Limb (tissue), 2 donors: Measurements from ENCODE around the gene PDE6A.
"Not testable (repeated sequence)": the region's sequence is repeated elsewhere in the genome, so short reads cannot be mapped to it uniquely, and the experiment has no call there.

ENCODE experiments used
- DNase-seq, 2 donors: peaks; one replicate each; pipeline ENCODE4 v3.0.0-alpha.2; 2016; ENCODE audit errors: extremely low spot score in 2 of 2

Gene PDE6A

DNA sequence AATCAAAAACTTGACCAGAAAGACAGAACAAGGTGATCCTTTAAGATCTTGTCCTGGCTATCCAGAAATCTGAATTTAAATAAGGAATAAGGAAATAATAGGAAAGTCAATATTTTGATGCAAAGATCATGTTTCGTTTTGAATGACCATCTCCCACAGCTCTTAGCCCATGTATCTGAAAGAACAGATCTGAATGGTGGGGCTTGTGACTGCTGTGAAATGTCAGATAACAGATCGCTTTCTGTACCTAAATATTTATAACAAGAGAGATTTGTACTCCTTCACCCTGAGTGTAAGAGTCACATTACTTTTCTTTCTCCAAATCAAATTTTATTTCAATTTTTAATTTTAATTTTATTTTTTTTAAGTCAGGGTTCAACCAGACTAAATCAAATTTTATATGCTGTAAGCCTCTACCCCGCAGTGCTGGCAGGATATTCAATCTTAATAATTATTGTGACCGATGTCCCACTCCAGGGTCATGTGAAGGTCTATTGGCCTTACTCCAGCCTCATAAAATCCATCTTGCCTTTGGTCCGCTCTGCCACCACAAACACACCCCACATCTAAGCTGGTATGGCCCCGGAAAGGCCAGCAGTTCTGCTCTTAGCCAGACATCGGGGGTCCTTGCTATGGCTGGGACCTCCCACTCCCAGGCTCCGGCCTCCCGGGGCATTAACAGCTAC, 9.0 kb upstream of the PDE6A start:
- DNase-seq, result no peak

DNA sequence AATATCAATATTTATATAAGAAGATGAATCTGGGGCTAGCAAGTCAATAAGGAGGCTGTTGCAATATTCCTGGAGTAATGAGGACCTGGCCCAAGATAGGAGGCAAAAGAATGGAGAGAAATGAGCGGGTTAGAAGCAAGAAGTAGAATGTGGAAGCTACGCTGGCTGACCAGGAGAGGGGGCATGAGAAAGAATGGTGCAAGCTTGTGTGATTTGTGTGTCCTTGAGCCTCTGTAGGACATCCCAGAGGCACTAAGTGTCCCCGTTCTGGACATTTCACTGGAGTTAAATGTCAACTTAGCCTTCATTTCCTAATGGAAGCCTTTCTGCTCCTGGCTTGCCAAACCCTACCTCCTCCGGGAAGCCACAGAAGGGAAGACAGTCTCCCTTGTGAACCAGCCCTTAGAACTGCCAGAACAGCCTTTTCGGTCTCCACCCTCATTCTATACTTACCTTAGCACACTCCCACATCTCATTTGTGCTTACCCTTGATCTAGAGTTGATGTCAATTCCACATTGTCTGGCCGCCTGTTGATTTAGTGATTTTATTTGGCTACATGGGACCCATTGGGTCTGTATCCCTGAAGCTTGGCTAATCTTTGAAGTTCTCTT, 6.7 kb upstream of the PDE6A start:
- no peak for DNase-seq

DNA sequence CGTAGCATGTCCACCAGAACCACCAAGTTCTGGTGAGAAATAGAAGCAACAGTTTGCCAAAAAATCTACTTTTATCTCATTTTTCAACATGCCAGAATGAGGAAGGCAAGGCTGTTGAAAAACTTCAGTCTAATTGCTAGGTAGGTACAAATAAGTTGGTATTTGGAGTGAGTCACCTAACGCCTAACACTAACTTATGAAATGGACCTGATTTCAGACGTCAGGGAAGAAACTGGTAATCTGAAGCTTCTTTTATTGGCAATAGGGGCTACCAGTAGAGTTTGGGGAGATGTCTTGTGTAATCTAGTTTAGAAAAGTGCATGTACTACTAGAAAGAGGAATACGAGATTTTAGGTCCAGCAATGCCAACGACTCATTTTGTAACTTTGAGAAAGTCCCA, 4.4 kb upstream of the PDE6A start:
- DNase-seq, result no peak

DNA sequence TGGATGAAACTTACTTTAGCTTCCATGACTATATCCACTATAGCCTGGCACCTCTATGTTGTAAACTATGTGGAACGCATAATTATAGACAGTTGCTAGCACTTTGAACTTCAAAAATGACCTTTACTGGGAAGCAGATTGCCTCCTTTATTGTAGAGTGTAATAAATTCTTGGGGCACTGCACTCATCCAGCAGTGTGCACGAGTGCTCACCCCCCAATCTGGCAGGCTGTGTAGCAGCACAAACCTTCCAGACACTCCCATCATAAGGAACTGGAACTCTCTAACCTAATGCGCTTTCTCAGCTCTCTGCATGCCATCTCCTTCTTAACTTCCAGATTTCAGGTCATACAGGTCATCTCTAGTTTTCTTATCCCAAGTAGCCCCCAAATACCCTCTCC, 1.5 kb upstream of the PDE6A start:
- no peak for DNase-seq

DNA sequence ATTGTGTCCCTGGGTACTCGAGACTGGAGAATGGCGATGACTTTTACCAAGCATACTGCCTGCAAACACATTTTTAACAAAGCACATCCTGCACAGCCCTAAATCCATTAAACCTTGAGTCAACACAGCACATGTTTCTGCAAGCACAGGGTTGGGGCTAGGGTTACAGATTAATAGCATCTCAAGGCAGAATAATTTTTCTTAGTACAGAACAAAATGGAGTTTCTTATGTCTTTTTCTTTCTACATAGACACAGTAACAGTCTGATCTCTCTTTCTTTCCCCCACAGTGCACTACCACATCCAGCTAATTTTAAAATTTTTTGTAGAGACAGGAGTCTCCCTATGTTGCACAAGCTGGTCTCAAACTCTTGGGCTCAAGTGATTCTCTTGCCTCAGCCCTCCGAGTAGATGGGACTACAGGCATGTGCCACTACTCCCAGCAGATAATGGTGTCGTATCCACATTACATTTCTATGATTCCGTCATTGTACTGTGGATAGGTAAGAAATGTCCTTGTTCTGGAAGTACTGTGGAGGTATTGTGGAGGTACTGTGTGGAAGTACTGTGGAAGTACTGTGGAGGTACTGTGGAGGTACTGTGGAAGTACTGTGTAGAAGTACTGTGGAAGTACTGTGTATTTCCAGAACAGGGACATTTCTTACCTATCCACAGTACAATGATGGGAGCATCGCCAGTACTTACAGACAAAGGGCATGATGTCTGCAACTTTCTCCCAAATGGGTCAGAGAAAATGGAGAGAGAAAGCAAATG, 1.2 kb downstream of the PDE6A start:
- DNase-seq, result not testable (repeated sequence)

DNA sequence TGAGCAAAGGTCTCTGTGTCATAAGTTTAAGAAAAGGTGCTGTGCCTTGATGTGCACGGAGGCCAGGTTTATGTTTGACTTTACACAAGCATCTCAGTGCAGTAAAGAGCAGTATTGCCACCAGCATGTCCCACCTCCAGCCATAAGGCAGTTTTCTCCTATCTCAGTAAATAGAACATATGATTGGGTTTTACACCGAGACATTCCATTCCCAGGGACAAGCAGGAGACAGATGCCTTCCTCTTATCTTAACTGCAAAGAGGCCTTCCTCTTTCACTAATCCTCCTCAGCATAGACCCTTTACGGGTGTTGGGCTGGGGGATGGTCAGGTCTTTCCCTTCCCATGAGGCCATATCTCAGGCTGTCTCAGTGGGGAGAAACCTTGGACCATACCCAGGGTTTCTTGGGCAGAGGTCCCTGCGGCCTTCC, 1.8 kb downstream of the PDE6A start:
- not testable (repeated sequence) for DNase-seq

DNA sequence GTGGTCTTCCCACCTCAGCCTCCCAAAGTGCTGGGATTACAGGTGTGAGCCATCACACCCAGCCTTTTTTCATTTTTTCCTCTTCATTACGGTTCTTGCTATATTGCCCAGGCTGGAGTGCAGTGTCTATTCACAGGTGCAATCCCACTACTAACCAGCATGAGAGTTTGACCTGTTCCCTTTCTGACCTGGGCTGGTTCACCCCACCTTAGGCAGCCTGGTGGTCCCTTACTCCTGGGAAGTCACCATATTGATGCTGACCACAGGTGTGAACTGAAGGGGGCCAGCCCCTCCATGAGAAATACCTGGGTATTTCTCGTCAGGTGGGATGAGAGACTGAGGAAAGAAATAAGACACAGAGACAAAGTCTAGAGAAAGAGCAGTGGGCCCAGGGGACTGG, 2.4 kb downstream of the PDE6A start:
- DNase-seq, result no peak

DNA sequence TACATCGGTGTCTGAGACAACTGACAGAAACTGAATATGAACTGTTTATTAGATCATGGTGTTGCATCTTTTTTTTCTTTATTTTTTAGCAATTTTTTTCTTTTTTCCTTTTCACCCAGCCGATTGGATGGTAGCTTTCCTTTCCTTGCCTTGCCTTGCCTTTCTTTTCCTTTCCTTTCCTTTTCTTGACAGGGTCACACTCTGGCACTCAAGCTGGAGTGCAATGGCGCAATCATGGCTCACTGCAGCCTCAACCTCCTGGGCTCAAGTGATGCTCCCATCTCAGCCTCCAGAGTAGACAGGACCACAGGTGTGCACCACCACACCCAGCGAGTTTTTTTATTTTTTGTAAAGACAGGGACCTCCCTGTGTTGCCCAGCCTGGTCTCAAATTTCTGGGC, 2.8 kb downstream of the PDE6A start:
- DNase-seq, result no peak

DNA sequence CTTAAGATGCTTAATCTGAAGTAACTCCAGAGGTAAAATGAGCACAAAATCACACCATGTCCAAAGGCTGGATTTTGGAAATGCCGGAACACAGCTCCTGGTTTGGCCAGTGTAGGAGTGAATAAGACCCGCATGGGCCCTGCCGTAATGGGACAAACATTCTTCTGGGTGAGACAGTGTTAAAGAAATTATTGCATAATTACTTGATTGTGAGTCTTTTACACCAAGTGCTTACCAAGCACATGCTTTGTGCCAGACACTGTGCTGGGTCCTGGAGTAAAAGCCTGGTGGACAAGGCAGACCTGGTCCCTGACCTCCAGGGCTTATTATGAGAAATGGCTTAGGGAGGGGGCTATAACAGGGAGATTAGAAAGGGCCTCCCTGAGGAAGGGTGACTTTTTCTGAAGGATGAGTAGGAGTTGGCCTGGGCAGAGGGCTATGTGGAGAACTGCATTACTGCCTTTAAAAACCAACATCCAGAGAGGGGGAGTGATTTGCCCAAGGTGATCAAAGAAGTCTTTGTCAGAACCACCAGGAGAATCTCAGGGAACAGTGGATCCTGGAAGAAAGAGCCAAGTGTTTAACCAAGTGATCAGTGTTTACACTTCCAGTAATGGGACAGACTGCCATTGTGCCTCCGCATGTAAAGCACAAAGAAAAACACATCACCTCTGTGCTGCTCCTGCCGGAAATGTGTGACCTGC, 3.5 kb downstream of the PDE6A start:
- no peak for DNase-seq

DNA sequence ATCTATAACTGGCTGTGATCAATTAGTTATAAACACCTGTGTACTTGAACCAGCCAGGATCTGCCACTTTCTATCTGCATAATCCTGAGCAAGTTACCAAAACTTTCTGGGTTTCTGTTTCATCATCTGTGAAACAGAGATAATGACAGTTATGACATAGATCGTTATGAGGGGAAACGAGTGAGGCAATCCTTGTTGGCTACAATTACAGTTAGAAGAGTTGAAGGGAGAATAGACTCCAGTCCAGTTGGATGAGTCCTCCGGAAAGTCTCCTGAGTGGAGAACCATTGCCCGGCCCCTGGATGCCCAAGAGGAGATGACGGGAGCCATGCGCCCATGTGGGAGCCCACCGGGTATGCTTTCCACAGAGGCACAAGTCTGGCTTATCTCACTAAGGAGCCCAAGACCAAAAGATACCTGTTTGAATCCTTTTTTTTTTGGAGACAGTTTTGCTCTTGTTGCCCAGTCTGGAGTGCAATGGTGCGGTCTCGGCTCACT, 4.5 kb downstream of the PDE6A start:
- no peak for DNase-seq

DNA sequence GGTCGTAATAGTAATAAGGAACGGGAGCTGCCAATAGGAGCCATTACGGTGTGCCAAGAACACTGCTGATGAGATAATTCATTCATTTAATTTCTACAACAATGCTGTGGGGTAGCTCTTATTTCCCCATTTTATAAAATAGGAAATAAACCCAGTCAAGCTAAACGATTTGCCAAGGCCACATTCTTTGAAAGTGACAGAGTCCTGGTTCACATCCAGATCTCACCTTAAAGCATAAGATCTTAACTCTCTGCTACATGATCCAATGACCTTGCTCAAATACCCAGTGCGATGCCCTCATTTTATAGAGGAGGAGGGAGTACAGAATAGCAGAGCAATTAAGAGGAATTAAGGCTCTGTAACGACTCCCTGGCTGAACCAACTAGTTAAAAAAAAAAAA, 5.0 kb downstream of the PDE6A start:
- DNase-seq, result no peak

DNA sequence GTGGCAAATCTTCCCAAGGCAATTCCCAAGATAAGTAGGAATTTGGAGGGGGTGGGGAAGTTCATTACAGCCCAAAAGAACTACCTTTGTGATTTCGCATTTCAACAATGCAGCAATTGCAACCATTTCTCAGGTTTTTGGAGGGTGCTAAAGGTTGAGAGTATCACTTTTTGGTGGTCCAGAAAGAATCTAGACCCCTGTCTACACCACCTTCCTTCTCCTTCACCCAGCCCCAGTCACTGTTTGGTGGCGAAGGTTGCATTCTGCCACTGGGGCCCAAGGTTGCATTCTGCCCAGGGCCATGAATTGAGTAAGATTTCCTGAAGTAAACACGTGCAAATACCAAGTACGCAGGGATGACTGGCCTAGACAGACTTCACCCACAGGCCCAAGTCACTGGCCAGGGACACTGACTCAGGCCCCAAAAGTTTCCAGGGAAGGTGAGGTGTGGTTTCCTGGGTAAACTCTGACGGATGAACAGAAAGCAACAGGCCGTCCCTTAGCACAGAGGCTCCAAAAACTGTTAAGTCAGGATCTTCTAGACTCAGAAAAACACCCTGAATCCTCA, 5.7 kb downstream of the PDE6A start:
- no peak for DNase-seq

DNA sequence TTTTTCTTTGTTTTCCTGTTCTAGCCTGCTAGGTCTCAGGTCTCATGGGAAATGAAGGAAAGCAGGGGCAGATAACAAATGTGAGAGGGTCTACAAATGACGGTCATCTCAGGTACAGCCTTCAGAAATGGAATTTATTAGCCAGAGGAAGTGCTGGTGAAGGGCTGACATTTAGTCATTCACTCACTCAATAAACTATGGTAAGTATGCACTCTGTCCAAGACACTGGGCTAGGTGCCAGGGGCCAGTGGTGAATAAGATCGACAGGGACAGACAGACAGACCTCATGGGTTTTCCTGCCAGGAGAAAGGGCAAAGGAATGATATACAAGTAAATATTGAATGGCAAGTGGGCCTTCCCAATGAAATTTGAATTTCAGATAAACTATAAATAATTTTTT, 6.3 kb downstream of the PDE6A start:
- DNase-seq, result no peak

DNA sequence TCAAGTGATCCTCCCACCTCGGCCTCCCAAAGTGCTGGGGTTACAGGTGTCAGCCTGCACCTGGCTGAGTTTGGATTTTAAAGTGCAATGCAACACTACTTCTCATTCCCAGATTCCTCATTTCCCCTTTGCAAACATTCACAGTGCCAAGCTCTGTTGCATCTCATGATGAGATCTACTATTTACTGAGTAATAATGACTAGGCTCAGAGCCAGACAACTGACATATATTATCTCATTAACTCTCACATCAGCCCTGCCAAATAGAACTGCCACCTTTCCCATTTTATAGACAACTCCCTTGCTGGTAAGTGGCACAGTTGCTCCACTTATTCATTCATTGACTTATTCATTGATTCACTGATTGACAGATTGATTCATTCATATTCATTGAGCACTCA, 7.0 kb downstream of the PDE6A start:
- no peak for DNase-seq

DNA sequence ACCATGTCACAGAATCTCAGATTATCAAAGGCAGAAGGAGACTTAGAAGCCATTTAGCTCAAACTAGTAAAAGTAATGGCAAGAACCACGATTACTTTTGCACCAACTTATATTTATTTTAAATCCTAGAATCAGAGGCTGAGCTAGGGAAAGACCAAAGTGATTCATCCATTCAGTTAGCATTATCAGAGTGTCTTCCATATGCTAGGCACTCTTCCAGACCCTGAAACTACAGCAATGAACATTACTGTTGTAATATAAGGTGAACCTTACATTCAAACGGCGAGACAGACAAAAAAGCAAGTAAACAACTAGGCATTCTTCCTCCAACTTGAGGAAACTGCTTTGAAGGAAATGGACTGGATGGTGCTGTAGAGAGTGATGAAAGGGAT, 7.9 kb downstream of the PDE6A start:
- no peak for DNase-seq

DNA sequence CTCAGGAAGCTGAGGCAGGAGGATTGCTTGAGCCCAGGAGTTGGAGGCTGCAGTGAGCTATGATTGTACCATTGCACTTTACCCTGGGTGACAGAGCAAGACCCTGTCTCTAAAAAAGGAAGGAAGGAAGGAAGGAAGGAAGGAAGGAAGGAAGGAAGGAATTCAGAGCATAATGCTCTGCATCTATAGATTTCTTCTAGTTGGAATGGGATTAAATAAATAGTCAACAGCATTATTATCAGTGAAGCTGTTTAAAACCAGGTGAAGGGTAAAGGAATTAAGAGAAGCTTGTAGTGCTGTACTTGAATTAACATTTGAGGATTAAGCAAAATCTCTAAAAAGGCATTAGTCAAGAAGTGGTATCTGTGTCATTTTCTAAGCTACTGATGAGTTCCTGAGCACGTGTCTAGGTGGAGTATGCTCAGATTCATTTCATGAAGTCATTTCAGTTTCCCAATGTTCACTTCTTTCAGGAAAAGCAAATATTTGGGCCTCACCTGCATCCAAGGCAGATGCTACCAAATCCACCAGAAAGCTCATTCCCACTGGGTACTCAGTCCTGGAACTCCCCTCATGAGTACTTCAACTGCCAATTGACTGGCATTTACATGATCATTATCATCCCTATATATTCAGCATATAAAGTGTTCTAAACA, 8.4 kb downstream of the PDE6A start:
- DNase-seq, result no peak

DNA sequence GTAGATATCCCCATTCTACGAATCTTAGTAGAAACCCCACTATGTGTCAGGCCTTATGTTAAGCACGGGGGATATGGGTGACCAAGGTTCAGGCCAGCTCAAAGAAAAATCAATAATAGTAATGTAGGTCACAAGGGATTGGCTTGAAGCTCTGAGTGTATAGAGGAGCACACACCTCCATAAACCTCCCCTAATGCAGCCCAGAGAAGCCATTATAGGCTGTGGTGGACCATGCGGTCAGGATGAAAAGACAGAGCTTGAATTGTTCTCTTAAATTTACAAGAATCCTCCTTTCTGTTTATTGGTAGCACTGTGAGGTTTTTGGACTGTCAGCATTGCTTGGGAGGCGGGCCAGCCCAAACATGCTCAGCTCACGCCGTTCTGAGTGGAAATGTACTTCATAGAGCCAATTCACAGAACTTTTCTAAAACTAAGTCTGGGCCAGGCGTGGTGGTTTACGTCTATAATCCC, 9.1 kb downstream of the PDE6A start:
- peak in 1 of 2 donors; percentile 38 for DNase-seq

DNA sequence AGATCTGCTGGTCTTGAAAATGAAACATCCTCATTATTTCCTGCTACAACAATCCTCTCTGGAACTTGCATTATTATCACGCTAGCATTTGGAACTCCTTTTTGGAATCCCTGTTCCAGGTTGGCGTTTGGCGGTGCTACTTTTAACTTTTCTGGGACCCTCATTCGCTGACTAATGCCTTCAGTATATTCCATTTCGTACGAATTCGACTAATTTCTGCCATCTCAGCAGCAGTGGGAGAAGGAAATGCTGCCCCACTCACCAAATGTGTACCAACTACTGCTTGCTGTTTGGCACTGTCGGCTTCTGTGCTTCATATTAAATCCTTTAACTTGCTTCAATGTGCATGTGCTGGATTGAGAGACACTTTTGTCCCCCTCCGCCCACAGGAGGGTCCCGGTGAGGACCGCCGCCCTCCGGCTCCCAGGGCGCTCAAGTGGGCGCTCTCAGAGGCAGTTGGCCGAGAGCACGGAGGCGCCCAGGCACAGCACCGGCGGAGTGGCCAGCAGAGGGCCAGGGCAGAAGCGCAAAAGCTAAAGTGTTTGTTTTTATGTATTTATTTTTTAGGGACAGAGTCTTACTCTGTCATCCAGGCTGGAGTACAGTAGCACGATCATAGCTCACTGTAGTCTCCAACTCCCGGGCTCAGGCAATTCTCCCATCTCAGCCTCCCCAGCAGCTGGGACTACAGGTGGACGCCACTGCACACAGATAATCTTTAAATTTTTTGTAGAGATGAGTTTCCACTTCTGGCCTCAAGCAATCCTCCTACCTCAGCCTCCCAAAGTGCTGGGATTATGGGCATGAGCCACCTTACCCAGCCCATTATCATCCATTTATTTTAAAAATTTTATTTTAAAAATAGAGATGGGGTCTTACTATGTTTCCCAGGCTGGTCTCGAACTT, 11.9 kb downstream of the PDE6A start:
- no peak for DNase-seq

DNA sequence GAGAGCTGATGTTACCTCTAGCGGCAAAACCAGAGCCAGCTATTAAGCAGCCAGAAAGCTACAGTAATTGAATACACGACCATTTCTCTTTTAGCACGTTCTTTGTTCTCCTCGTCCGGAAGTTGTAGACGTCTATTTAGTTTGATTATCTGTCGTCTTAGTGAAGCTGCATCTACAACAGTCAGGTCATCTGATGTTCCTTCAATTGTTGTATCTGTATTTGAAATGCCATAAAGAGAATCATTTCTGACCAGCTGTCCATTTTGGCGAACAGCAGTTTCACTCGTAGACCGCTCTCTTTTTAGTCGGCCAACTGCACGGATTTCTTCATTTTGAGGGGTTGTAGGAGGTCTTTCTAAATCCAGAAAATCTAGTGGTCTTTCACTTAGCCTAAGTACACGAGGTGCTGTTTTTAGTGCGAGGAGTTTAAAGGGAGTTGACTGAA, 12.6 kb downstream of the PDE6A start:
- DNase-seq, result no peak
